Smooth muscle cell of the brain vasculature (primary cell): ENCODE measurements around the gene LAMB1.

ENCODE experiments used
- DNase-seq: peaks from one replicate; pipeline ENCODE4 v3.0.0-alpha.2; 2012; ENCODE audit warnings: low read depth, low spot score

Gene LAMB1

GRCh38 chr7:107998660-107999480, 4.1 kb downstream of the LAMB1 start:
- DNase-seq: no peak

DNA sequence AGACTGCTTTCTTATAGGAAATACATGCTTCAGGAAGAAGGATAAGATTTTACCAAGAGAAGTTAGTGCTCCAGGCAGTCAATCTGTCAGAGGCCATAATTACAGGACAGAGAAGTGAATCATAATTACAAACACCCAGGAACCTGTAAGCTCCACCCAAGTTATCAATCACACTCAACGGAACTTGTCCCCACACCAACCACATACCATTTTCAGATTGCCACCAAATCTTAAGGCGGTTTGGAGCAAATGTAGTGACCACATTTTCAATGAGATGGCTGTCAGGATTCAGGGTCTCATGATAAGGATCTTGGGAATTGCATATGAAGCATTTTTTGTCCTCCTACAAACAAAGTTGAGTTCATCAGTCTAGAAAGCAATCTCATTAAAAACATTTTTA, 4.8 kb downstream of the LAMB1 start:
- DNase-seq: no peak

DNA sequence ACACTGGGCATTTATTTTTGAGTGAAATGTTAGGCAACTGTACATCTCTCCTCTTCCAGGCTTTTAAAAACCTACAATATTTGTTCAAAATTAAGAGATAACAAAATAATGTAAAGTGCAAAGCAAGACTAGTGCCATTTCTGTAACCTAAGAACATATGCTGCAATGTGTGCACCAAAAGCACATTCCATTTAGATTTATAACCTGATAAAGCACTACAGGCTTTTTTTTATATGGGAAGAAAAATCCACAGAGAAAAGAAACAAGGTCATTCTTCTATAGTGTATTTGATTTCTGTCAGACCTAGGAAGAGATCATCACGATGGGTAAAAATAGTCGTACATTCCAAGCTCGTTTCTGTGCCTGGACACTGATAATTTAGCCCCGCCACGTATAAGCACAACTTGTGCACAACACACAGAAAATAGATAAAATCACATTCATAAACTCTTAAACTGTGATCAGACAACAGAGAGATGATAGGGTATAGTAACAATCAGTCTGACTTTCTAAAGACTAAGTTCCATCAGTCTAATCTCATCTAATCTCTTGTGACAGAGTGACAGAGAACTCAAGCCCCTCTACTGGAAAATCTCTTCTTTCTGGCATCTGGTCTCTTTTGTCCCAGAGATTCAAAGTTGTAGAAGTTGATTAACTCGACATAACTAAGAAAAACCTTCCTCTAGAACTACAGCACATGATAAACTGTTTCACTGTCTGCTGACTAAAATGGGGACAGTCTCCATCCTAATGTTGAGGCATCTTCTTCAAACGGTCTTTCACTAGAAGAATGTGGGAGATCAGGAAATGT, 6.7 kb downstream of the LAMB1 start:
- DNase-seq: no peak

DNA sequence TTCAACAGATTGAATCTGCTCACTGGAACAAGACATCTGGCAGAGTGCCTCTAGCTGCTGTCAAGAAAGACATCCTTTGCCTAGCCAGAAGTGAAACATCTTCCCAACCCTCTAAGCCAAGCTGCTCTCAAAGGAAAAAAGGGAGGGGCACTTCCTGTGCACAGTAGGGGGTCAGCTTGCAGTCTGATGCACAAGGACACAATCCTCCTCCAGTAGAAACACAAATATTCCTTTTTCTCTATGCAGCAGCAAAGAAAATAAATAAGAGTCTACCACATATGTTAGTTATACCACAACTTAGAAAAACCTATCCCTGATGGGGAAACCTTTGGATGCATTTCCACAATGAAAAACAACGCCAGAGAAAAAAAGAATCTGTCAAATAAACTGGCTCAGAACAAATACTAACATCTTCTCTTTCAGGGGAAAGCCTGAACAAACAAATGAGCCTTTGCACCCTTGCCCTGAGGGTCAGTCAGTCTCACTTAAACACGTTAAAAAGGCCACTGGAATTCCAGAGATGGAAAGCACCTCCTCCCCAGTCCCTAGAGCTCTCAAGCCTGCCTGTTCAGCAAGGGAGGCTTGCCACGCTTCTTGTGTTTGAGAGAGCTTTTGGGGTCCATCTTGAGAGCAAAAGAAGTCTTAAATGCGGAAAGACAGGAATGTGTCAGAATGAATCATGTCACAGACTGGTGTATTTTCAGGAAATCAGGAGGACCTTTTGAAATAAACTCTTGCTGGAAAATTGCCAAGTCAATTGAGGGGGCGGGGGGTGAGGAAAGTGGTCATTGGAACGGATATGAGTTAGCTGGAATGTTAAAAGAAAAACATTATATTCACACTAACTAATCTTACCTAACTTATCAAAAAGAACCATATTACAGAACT, 7.5 kb downstream of the LAMB1 start:
- DNase-seq: peak; percentile 95

GRCh38 chr7:107994421-107995030, 8.4 kb downstream of the LAMB1 start:
- no peak for DNase-seq

DNA sequence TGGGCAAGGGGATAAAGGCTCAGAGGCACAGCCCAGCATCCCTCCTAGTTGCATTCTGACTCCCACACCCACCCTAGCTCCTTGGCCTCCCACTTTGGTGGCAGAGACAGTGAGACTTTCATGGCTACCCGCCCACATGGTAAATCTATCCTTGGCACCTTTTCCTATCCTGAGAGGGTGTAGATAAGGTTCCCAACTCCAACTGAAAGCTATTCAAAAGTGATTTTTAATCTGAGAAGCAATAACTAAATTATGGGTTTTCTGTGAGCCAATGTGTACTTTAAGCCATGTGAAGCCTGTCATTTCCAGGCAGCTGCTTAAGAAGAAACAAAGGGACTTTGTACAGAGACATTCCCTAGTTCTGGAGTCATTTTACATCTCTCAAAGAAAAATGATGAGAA, 9.1 kb downstream of the LAMB1 start:
- DNase-seq: no peak

DNA sequence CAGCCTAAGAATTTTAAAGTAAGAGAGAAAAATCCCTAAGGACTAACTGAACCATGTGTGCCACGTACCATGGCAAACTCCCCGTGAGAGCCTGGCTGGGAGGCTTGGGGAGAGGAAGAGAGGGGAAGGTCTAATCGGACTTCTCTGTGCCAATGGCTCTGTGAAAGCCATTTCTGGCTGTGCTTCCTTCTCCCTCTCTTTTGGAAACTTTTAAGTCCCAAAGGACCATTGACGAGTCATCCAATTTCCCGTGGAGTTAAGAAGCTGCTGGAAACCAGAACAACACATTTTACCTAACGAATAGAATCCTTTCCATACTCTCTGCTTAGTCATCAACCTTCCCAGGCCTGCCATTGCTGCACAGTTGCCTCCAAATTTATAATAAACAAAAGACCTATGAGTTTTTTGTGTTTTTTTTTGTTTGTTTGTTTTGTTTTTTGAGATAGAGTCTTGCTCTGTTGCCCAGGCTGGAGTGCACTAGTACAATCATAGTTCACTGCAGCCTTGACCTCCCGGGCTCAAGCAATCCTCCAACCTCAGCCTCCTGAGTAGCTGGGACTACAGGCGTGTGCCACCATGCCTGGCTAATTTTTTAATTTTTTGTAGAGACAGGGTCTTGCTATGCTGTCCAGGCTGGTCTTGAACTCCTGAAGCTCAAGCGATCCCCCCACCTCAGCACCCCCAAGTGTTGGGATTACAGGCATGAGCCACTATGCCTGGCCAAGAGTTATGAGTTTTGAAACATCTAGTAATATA, 13.2 kb downstream of the LAMB1 start:
- no peak for DNase-seq

DNA sequence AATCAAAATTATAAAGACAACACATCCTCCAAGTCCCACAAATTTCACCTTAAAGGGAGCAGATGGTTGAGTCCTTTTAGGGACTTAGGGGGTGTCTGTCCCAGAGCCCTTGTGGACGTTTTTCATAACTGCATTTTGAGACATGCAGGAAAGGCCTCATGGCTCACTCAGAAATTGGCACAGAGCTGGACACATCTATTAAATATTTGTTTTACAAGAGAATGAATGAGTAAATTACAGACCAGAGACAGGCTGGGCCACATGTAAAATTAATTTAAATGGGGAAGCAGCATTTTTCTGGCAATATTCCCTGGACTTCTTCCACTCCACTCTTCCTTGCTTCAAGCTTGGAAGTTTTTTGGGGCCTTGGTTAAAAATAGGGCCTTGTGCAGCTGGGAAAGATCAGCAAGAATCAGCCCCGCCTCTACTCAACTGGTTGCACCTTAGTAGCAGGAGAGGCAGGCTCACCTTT, 20.0 kb downstream of the LAMB1 start:
- no peak for DNase-seq

- DNase-seq: no peak
These were observed 20.7 kb downstream of the LAMB1 start for GRCh38 chr7:107982042-107982840.

DNA sequence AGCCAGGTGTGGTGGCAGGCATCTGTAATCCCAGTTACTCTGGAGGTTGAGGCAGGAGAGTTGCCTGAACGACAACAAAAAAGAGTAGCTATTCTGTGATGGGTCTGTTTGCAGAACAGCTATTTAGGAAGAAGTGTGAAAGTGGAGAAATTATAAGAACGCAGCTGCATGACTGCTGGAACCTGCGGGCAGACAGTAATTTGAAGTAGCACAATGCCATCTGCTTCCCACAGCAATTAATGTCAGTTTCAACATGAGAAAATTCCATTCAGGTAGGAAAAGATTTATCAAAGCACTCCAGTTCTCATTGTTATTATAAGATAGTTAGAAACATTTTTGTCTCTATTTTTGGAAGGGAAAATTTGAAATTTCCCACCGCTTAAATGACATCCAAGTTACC, 21.5 kb downstream of the LAMB1 start:
- no peak for DNase-seq

- no peak for DNase-seq
These were observed 22.2 kb downstream of the LAMB1 start for GRCh38 chr7:107980671-107981190.

GRCh38 chr7:107980171-107980570, 22.8 kb downstream of the LAMB1 start:
- DNase-seq: no peak

DNA sequence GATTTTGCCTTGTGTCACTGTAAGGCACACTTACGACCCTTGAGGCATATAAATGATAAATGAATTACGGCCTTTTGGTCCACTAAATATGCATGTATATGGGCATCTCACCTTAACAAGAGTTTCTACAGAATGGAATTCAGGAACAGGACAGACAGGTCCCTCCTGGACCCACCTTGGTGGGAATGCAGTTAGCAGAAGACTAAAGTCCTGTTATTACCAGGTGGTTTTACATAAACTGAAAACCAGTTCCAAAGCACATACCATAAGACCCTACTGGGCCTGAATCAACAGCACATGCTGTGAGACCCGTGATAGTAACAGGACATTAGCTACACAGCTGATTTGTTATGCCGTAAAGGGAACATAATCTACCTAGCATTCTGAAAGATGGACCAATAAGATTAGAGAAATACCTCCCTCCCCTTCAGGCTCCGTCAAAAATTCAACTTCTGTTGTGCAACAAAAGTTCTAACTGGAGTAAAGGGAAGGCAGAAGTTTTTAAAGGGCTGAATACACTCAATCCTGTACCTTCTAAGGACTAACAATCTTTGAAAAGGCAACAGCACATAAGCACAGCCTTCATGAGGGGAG, 24.0 kb downstream of the LAMB1 start:
- no peak for DNase-seq

- no peak for DNase-seq
These were observed 25.9 kb downstream of the LAMB1 start for GRCh38 chr7:107977048-107977447.

DNA sequence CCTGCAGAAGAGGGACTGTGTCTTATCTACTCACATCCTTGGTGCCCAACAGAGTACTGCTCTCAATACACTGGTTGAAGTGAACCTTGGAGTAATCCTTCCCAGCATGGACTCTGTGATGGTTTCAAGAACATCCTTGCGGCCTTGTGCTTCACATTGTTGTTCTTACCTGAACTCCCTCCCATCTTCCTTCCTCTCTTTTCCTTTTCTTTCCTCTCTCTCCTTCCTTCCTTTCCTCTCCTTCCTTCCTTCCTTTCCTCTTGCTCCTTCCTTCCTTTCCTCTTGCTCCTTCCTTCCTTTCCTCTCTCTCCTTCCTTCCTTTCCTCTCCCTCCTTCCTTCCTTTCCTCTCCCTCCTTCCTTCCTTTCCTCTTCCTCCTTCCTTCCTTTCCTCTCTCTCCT, 26.3 kb downstream of the LAMB1 start:
- DNase-seq: no peak

DNA sequence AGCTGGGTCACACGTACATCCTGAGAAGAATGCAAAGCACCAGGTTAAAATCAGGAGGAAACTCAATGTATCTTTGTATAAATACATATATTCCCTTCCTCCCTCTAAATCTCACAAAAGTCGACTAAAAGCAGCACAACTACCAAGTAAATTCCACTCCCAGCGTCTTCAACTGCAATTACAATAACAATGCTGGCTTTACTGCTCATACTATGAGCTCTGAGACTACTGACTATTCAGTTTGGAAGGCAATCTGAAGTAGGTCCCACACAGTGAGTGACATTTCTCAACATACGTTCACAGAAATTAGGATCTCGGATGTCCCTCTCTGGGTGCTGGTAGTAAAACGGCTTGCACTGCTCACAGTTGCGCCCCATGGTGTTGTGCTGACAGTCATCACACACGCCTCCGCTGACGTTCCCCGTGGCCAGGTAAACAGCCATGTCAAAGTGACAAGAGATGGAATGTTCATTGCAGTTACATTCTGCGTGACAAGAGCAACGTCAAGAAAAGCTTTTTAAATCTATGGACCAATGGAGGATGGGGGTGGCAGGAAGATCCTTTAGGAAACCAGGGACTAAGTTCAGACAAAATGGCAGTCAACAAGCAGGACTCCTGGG, 27.5 kb downstream of the LAMB1 start:
- no peak for DNase-seq

DNA sequence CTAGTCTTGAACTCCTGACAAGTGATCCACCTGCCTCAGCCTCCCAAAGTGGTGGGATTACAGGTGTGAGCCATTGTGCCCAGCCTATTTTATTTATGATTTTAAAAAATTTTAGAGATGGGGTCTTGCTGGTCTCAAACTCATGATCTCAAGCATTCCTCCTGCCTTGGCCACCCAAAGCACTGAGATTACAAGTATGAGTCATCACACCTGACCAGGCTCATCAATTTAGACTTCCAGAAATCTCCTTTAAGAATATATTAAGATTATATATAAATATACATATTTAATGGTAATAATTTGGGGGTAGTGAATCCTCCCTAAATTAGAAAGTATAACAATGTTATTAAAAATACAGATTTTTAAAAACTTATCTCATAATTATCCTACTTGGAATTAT, 29.1 kb downstream of the LAMB1 start:
- DNase-seq: no peak

GRCh38 chr7:107972941-107973376, 30.0 kb downstream of the LAMB1 start:
- no peak for DNase-seq

- DNase-seq: peak; percentile 69
These were observed 30.9 kb downstream of the LAMB1 start for GRCh38 chr7:107972075-107972482.
